ENCODE data around the gene TNFSF10.

- TF ChIP-seq CTCF (IDR thresholded peaks at IDR 0.05) (no peak), POLR2A (IDR thresholded peaks at IDR 0.05) (no peak)
Measured at GRCh38 chr3:172475703-172476102, 47.5 kb downstream of the TNFSF10 start.
